Measurements from ENCODE around the gene PNMA8A. TPM values are rescaled to one million over a fixed set of nuclear protein-coding genes. Genes with fewer than 3 reads are reported as not detected.

Gene PNMA8A
- polyA plus RNA-seq, 1 donor (not counting 4 experiments of a cell fraction or from before 2014, with no cell fraction given) = 0.24 TPM

GRCh38 chr19:46508206-46508605 lies 36.8 kb upstream of the PNMA8A start:
- H2AFZ ChIP-seq (ENCODE audit: control insufficient read depth, low read length) = no peak overlapping the region
- H3K27ac ChIP-seq (ENCODE audit: control insufficient read depth, insufficient read depth, low read length) = no peak overlapping the region
- no peaks in the 10 kb centered on the region for H3K9me1 ChIP-seq (ENCODE audit: control insufficient read depth, extremely low read depth, insufficient read depth, low read length)
- peaks cover 3% of the 10 kb centered on the region for H3K27me3 ChIP-seq (ENCODE audit: control insufficient read depth, extremely low read depth, insufficient read depth, low read length)
- H3K9me3 ChIP-seq (ENCODE audit: control insufficient read depth, low read depth, low read length) = peaks cover 2% of the 10 kb centered on the region
- H3K9ac ChIP-seq (ENCODE audit: control insufficient read depth, extremely low read depth, insufficient read depth, low read length) = no peak overlapping the region
- dilution Hi-C loops (cut with MboI; ENCODE audit: extremely low pct_ligation_motif_present, low sequenced_read_pairs) = no loop called here
- DNase-seq (ENCODE audit: low read depth, low spot score) (no peak), FAIRE-seq (no peak)
- TF ChIP-seq EZH2 (IDR thresholded peaks at IDR 0.05; ENCODE audit: low read length) (no peak), CTCF (optimal IDR thresholded peaks at IDR 0.05 in 1 of 3, IDR thresholded peaks at IDR 0.05 in 1 of 3, conservative IDR thresholded peaks at IDR 0.05 in 1 of 3; ENCODE audit: extremely low read depth in 1 of 3, insufficient read depth in 2 of 3, low read length in 3 of 3) (no peak)
- H3K36me3 ChIP-seq (ENCODE audit: control insufficient read depth in 2 of 2, extremely low read depth in 1 of 2, insufficient read depth in 2 of 2, low read length in 2 of 2) = no peaks in the 10 kb centered on the region
- H3K4me1 ChIP-seq (ENCODE audit: control insufficient read depth, extremely low read depth, insufficient read depth, low read length) = no peaks in the 10 kb centered on the region
- H4K20me1 ChIP-seq (ENCODE audit: control insufficient read depth, extremely low read depth, insufficient read depth, low read length) = no peaks in the 10 kb centered on the region
- no peak overlapping the region for H3K4me3 ChIP-seq (ENCODE audit: control insufficient read depth in 2 of 3, extremely low read depth in 1 of 3, insufficient read depth in 2 of 3, low read depth in 1 of 3, low read length in 3 of 3)
- H3K4me2 ChIP-seq (ENCODE audit: control insufficient read depth, extremely low read depth, insufficient read depth, low read depth, low read length) = no peak overlapping the region
- no peaks in the 10 kb centered on the region for H3K79me2 ChIP-seq (ENCODE audit: control insufficient read depth, insufficient read depth, low read length)

GRCh38 chr19:46503848-46504453 lies 32.6 kb upstream of the PNMA8A start:
- no peak for TF ChIP-seq CTCF (optimal IDR thresholded peaks at IDR 0.05 in 1 of 3, IDR thresholded peaks at IDR 0.05 in 1 of 3, conservative IDR thresholded peaks at IDR 0.05 in 1 of 3; ENCODE audit: extremely low read depth in 1 of 3, insufficient read depth in 2 of 3, low read length in 3 of 3)
- TF ChIP-seq EZH2 (IDR thresholded peaks at IDR 0.05; ENCODE audit: low read length) = no peak
- Histone ChIP-seq H3K4me3 (ENCODE audit: control insufficient read depth in 2 of 3, extremely low read depth in 1 of 3, insufficient read depth in 2 of 3, low read depth in 1 of 3, low read length in 3 of 3) (no peak overlapping the region), H3K27ac (ENCODE audit: control insufficient read depth, insufficient read depth, low read length) (no peak overlapping the region), H2AFZ (ENCODE audit: control insufficient read depth, low read length) (no peak overlapping the region), H3K27me3 (ENCODE audit: control insufficient read depth, extremely low read depth, insufficient read depth, low read length) (peaks cover 3% of the 10 kb centered on the region), H3K4me1 (ENCODE audit: control insufficient read depth, extremely low read depth, insufficient read depth, low read length) (no peaks in the 10 kb centered on the region), H3K9me1 (ENCODE audit: control insufficient read depth, extremely low read depth, insufficient read depth, low read length) (no peaks in the 10 kb centered on the region), H3K36me3 (ENCODE audit: control insufficient read depth in 2 of 2, extremely low read depth in 1 of 2, insufficient read depth in 2 of 2, low read length in 2 of 2) (no peaks in the 10 kb centered on the region), H3K4me2 (ENCODE audit: control insufficient read depth, extremely low read depth, insufficient read depth, low read depth, low read length) (no peak overlapping the region), H4K20me1 (ENCODE audit: control insufficient read depth, extremely low read depth, insufficient read depth, low read length) (no peaks in the 10 kb centered on the region), H3K9ac (ENCODE audit: control insufficient read depth, extremely low read depth, insufficient read depth, low read length) (no peak overlapping the region), H3K9me3 (ENCODE audit: control insufficient read depth, low read depth, low read length) (no peaks in the 10 kb centered on the region), H3K79me2 (ENCODE audit: control insufficient read depth, insufficient read depth, low read length) (no peaks in the 10 kb centered on the region)
- dilution Hi-C loops (cut with MboI; ENCODE audit: extremely low pct_ligation_motif_present, low sequenced_read_pairs) = no loop called here
- DNase-seq (ENCODE audit: low read depth, low spot score) (no peak), FAIRE-seq (no peak)

Measured in keratinocyte (primary cell).